Endodermal cell (in vitro differentiated cells): ENCODE results near the gene TMEM145. TPM values are rescaled to one million over a fixed set of nuclear protein-coding genes. Genes with fewer than 3 reads are reported as not detected.

Experiments
- DNase-seq: peaks from one replicate; pipeline ENCODE4 v3.0.0-alpha.2; 2017
- H3K27ac ChIP-seq: 2 replicates; pipeline ENCODE4 v1.5.1; 2013; ENCODE audit warnings: mild to moderate bottlenecking, low read depth, low read length, moderate library complexity
- H3K27me3 ChIP-seq: 2 replicates; pipeline ENCODE4 v1.6.1; 2013; ENCODE audit warnings: mild to moderate bottlenecking, low read length, moderate library complexity; ENCODE audit not compliant: insufficient read depth, control insufficient read depth, poor library complexity, severe bottlenecking
- H3K36me3 ChIP-seq: 2 replicates; pipeline ENCODE4 v1.7.0; 2013; ENCODE audit warnings: mild to moderate bottlenecking, low read length, moderate library complexity; ENCODE audit not compliant: control insufficient read depth, insufficient read depth
- H3K4me1 ChIP-seq: one replicate; pipeline ENCODE4 v1.7.0; 2013; ENCODE audit warnings: low read length; ENCODE audit not compliant: control insufficient read depth, insufficient read depth
- H3K4me3 ChIP-seq: 2 replicates; pipeline ENCODE4 v1.5.1; 2013; ENCODE audit warnings: mild to moderate bottlenecking, low read length, moderate library complexity
- H3K9ac ChIP-seq: 2 replicates; pipeline ENCODE4 v1.6.1; 2013; ENCODE audit warnings: mild to moderate bottlenecking, low read length, moderate library complexity; ENCODE audit not compliant: poor library complexity, severe bottlenecking; ENCODE audit errors: extremely low read depth
- H3K9me3 ChIP-seq: 2 replicates; pipeline ENCODE4 v1.6.1; 2013; ENCODE audit warnings: mild to moderate bottlenecking, low read length, moderate library complexity; ENCODE audit not compliant: control insufficient read depth
- H3K27ac Mint-ChIP-seq: 2 replicates; pipeline ENCODE4 v1.8.0; 2020; ENCODE audit warnings: mixed read lengths
- H3K27me3 Mint-ChIP-seq: 2 replicates; pipeline ENCODE4 v1.8.0; 2021; ENCODE audit warnings: mild to moderate bottlenecking, mixed read lengths; ENCODE audit not compliant: insufficient read depth
- H3K36me3 Mint-ChIP-seq: 2 replicates; pipeline ENCODE4 v1.8.0; 2020; ENCODE audit warnings: low read depth, mixed read lengths
- H3K4me1 Mint-ChIP-seq: 2 replicates; pipeline ENCODE4 v1.8.0; 2020; ENCODE audit warnings: mixed read lengths
- H3K4me3 Mint-ChIP-seq: 2 replicates; pipeline ENCODE4 v1.8.0; 2020; ENCODE audit warnings: mild to moderate bottlenecking, moderate library complexity, mixed read lengths
- H3K9me3 Mint-ChIP-seq: 2 replicates; pipeline ENCODE4 v1.8.0; 2020; ENCODE audit warnings: mild to moderate bottlenecking, mixed read lengths
- WGBS, 2 experiments: methylation state at CpG; one replicate each; pipeline versions ENCODE4 v1.1.5 to v1.1.7; 2013; ENCODE audit warnings: missing lambda C conversion rate in 2 of 2, mixed read lengths in 1 of 2; ENCODE audit not compliant: insufficient coverage in 1 of 2, insufficient read length in 1 of 2; 5-methylcytosine and 5-hydroxymethylcytosine counted together
- total RNA-seq, 2 donors: library from RNA; stranded (reverse); fragmentation: NEBNext Ultra II Directional in 1 of 2; extraction: Animal tissue kit (Norgen Biotek cat#: 25700) in 1 of 2; gene quantifications; 2 replicates in 1 of 2; 3 replicates in 1 of 2; pipeline ENCODE4 v1.2.1, GENCODE V29; 2021
- TF ChIP-seq, protein P1 (sequence below): fragments of 200-600 bp; sonication (generic); conservative IDR thresholded peaks from 2 replicates; pipeline ENCODE4 v1.5.0; 2021; ENCODE audit warnings: antibody characterized with exemption, mild to moderate bottlenecking

TMEM145 gene
- total RNA-seq, 2 donors from 2014 or later, result 0.38 to 0.42 TPM

DNA sequence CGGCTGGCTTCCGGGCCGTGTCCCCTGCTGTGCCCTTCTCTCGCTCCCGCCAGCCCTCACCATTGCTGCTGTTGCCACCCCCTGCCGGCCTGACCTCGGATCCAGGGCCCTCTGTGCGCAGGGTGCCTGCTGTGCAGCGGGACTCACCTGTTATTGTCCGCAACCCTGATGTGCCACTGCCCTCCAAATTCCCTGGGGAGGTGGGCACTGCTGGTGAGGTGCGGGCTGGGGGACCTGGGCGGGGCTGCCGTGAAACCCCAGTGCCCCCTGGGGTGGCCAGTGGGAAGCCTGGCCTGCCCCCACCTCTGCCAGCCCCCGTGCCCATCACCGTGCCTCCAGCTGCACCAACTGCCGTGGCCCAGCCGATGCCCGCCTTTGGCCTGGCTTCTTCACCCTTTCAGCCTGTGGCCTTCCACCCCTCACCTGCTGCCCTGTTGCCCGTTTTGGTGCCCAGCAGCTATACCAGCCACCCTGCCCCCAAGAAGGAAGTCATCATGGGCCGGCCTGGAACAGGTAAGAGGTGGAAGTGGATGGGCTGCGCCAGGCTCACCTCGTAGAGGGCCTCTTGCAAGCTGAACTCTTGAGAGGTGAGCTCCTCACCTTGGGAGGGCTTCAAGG, 38.9 kb upstream of the TMEM145 start:
- H3K9ac ChIP-seq, result no peak overlapping the region
- Mint-ChIP-seq H3K36me3 (peaks cover 23% of the 10 kb centered on the region), H3K4me3 (no peak overlapping the region), H3K9me3 (no peaks in the 10 kb centered on the region), H3K27me3 (no peaks in the 10 kb centered on the region), H3K4me1 (peaks cover 25% of the 10 kb centered on the region), H3K27ac (no peak overlapping the region)
- WGBS, 2 experiments, result 93 to 97% methylated on average over 13 to 22 of the region's 22 CpGs
- H3K27ac ChIP-seq, result no peak overlapping the region
- peaks cover 16% of the 10 kb centered on the region for H3K36me3 ChIP-seq
- H3K4me3 ChIP-seq, result no peak overlapping the region
- no peaks in the 10 kb centered on the region for H3K27me3 ChIP-seq
- TF ChIP-seq, protein P1, sequence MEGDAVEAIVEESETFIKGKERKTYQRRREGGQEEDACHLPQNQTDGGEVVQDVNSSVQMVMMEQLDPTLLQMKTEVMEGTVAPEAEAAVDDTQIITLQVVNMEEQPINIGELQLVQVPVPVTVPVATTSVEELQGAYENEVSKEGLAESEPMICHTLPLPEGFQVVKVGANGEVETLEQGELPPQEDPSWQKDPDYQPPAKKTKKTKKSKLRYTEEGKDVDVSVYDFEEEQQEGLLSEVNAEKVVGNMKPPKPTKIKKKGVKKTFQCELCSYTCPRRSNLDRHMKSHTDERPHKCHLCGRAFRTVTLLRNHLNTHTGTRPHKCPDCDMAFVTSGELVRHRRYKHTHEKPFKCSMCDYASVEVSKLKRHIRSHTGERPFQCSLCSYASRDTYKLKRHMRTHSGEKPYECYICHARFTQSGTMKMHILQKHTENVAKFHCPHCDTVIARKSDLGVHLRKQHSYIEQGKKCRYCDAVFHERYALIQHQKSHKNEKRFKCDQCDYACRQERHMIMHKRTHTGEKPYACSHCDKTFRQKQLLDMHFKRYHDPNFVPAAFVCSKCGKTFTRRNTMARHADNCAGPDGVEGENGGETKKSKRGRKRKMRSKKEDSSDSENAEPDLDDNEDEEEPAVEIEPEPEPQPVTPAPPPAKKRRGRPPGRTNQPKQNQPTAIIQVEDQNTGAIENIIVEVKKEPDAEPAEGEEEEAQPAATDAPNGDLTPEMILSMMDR, result no peak
- H3K4me1 ChIP-seq, result peaks cover 6% of the 10 kb centered on the region
- DNase-seq, result no peak
- no peaks in the 10 kb centered on the region for H3K9me3 ChIP-seq

DNA sequence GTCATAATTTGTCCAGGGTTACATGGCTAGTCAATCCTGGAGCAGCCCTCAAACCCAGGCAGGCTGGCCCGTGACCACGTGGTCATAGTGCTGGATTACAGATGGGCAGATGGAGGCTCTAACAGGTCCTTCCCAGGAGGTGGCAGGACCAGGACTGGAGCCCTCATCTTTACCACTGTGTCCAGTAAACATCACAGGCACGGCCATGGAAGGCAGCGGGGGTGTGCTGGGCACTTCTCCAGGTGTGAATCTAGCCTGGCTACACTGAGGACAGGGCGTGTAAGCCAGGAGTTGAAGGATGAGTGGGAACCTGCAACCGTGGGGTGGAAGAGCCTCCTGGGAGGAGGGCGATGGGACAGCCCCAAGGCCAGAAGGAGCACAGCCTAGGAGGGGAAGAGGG, 38.0 kb upstream of the TMEM145 start:
- no peak overlapping the region for H3K27ac Mint-ChIP-seq
- peaks cover 23% of the 10 kb centered on the region for H3K36me3 Mint-ChIP-seq
- Histone ChIP-seq H3K4me1 (peaks cover 9% of the 10 kb centered on the region), H3K9me3 (no peaks in the 10 kb centered on the region), H3K36me3 (peaks cover 16% of the 10 kb centered on the region), H3K4me3 (no peak overlapping the region), H3K27me3 (no peaks in the 10 kb centered on the region), H3K9ac (no peak overlapping the region), H3K27ac (no peak overlapping the region)
- WGBS, 2 experiments, result 90 to 98% methylated on average over 5 to 7 of the region's 7 CpGs
- DNase-seq, result no peak
- TF ChIP-seq, protein P1, result no peak
- H3K9me3 Mint-ChIP-seq, result no peaks in the 10 kb centered on the region
- H3K27me3 Mint-ChIP-seq, result no peaks in the 10 kb centered on the region
- H3K4me3 Mint-ChIP-seq, result no peak overlapping the region
- peaks cover 24% of the 10 kb centered on the region for H3K4me1 Mint-ChIP-seq

DNA sequence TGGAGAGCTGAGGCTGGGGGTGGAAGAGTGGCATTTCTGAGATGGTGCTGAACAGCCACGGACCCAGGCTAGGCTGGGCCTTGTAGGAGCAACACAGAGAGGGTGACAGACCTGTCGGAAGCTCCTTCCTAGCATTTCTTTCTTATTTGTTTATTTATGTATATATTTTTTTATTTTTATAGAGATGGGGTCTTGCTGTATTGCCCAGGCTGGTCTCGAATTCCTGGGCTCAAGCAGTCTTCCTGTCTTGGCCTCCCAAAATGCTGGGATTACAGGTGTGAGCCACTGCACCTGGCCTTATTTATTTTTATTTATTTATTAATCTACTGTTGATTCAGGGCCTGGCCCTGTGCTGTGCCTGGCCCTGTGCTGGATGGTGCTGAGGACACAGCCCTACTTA, 37.6 kb upstream of the TMEM145 start:
- Histone ChIP-seq H3K27me3 (no peaks in the 10 kb centered on the region), H3K4me1 (peaks cover 7% of the 10 kb centered on the region), H3K9ac (no peak overlapping the region), H3K27ac (no peak overlapping the region), H3K9me3 (no peaks in the 10 kb centered on the region), H3K36me3 (peaks cover 16% of the 10 kb centered on the region), H3K4me3 (no peak overlapping the region)
- peaks cover 23% of the 10 kb centered on the region for H3K36me3 Mint-ChIP-seq
- H3K4me3 Mint-ChIP-seq, result no peak overlapping the region
- no peak overlapping the region for H3K27ac Mint-ChIP-seq
- no peaks in the 10 kb centered on the region for H3K27me3 Mint-ChIP-seq
- H3K9me3 Mint-ChIP-seq, result no peaks in the 10 kb centered on the region
- 91% methylated on average over 2 of the region's 3 CpGs; no CpG with 5 or more reads in 1 of the 2 experiments for WGBS, 2 experiments
- H3K4me1 Mint-ChIP-seq, result peaks cover 20% of the 10 kb centered on the region
- TF ChIP-seq, protein P1, result no peak
- no peak for DNase-seq
